Testis (tissue), 2 donors: Measurements from ENCODE around the gene STXBP6.

Source experiments
- CTCF ChIP-seq, 3 experiments: fragments of 450-650 bp in 2 of 3; fragments of 200-600 bp in 1 of 3; sonication (generic) in 1 of 3; IDR thresholded peaks; one replicate each; pipeline ENCODE4 v1.5.1; 2016 to 2019; ENCODE audit warnings: antibody characterized with exemption in 3 of 3, mild to moderate bottlenecking in 2 of 3, moderate library complexity in 1 of 3
- POLR2A ChIP-seq: fragments of 450-650 bp; IDR thresholded peaks from one replicate; pipeline ENCODE4 v1.6.1; 2017; ENCODE audit warnings: antibody characterized with exemption, mild to moderate bottlenecking, moderate library complexity

- TF ChIP-seq CTCF (IDR thresholded peaks at IDR 0.05) (no peak), POLR2A (no peak)
These were observed 84.4 kb downstream of the STXBP6 start for GRCh38 chr14:24965578-24965933.
